ENCODE results near the gene SERTAD4. TPM values are rescaled to one million over a fixed set of nuclear protein-coding genes. Genes with fewer than 3 reads are reported as not detected.

SERTAD4 gene
- total RNA-seq, 1 donor = under 0.01 TPM

DNA sequence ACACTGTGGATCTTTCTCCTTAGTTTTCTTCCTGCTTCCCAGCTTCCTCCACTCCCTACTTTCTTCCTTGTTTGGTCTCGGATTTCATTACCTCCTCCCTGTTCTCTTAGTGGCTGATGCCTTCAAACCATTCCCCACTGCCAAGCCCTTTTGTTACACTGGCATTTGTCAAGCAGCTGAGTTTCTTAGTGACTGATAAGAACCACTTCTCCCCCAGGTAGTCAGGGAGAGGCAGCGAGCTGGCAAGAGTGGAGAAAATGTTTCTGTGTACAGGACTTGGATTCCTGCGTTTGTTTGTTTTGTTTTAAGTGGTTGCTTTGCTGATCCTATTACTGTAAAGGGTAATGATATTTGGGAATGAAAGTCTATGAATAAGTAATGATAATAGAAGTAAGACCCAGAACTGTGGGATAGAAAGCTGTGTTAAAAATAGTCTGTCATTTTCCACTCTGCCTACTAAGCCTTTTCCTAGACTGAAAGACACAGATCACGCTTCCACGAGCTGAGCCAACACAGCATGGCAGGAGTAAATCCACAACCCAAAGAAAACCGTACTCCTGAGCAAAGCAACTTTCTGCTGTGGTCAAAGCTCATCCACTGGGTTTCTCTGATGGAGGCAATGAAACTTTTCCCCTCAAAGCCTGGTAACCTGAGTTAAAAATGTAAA lies 10.1 kb upstream of the SERTAD4 start:
- Histone ChIP-seq H3K4me1 (ENCODE audit: insufficient read depth, low read length) (no peaks in the 10 kb centered on the region), H3K4me3 (ENCODE audit: low read length) (no peak overlapping the region), H3K27me3 (ENCODE audit: insufficient read depth, low read length) (peaks cover 10% of the 10 kb centered on the region), H3K9me3 (ENCODE audit: low read depth, low read length) (no peaks in the 10 kb centered on the region)

DNA sequence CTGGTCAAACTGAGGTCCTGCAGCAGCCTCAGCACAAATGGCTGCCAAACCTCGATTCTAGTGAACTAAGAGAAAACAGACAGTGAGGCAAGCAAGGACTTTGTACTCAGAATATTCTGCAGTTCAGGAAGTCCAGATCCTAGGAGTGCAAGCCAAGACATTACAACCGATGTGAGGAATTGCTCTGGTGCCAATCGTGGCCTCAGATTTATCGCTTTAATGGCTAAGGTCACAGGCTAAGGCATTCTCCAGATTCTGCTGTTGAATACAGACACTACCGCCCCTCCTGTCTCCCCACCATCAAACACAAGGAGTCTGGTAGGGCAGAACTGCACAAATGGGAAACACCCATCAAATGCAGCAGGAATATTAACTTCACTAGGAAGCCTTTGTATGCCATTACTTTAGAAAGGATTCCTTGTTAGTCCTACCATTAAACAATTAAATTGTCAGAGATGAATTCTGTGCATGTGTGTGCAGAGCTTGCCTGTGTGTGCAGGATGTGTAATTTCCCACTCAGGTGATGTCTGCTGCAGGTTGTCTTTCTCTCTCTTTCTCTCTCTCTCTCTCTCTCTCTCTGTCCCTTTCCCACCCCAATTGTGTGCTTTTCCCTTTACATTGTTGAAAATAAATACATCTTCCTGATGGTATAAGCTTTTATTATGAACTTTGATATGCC lies 9.2 kb upstream of the SERTAD4 start:
- Histone ChIP-seq H3K9me3 (ENCODE audit: low read depth, low read length) (no peaks in the 10 kb centered on the region), H3K27me3 (ENCODE audit: insufficient read depth, low read length) (peaks cover 10% of the 10 kb centered on the region), H3K4me1 (ENCODE audit: insufficient read depth, low read length) (no peaks in the 10 kb centered on the region), H3K4me3 (ENCODE audit: low read length) (no peak overlapping the region)

DNA sequence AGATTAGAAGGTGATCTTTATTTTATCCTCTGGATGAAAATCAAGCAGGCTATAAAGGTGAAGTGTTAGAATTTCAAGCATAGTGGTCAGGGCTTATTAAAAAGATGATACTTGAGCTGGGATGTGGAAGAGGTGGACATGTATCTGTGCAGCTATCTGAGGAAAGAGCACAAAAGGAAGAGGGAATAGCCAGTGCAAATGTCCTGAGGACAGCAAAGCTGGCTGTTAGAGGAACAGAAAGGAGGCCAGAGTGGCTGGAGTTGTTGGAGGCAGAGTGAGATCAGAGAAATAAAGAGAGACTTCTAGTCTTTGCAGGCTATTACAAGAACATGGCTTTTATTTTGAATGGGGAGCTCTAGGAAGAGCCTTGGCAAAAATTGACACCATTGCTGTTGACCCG lies 4.4 kb upstream of the SERTAD4 start:
- no peaks in the 10 kb centered on the region for H3K4me1 ChIP-seq (ENCODE audit: insufficient read depth, low read length)
- no peaks in the 10 kb centered on the region for H3K9me3 ChIP-seq (ENCODE audit: low read depth, low read length)
- H3K4me3 ChIP-seq (ENCODE audit: low read length) = no peak overlapping the region
- H3K27me3 ChIP-seq (ENCODE audit: insufficient read depth, low read length) = peaks cover 36% of the 10 kb centered on the region

DNA sequence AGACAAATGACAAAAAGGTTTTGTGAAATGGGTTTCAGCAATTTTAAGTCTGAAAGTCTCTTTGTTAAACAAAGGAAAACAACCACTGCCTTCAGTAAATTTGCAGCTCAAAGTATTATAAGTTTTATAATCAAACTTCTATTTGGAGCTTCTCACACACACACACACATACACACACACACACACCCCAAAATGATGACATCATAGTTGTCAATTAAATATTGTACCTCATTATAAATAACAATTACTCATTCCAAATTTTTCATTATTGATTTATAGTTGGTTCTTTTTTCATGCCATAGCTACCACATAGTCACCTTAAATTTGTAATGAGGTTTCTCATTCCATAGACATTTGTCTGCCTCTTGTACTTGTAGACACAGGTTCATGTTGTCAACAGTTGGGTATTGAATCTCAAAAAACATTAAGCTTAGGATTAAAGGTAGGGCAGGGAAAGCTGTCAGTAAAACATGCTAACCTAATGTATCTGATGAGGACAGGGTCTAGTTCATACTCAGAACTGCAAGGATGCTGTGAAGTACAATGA lies 2.4 kb upstream of the SERTAD4 start:
- H3K27me3 ChIP-seq (ENCODE audit: insufficient read depth, low read length) = peaks cover 57% of the 10 kb centered on the region
- no peak overlapping the region for H3K4me3 ChIP-seq (ENCODE audit: low read length)
- H3K4me1 ChIP-seq (ENCODE audit: insufficient read depth, low read length) = peaks cover 10% of the 10 kb centered on the region
- no peaks in the 10 kb centered on the region for H3K9me3 ChIP-seq (ENCODE audit: low read depth, low read length)

DNA sequence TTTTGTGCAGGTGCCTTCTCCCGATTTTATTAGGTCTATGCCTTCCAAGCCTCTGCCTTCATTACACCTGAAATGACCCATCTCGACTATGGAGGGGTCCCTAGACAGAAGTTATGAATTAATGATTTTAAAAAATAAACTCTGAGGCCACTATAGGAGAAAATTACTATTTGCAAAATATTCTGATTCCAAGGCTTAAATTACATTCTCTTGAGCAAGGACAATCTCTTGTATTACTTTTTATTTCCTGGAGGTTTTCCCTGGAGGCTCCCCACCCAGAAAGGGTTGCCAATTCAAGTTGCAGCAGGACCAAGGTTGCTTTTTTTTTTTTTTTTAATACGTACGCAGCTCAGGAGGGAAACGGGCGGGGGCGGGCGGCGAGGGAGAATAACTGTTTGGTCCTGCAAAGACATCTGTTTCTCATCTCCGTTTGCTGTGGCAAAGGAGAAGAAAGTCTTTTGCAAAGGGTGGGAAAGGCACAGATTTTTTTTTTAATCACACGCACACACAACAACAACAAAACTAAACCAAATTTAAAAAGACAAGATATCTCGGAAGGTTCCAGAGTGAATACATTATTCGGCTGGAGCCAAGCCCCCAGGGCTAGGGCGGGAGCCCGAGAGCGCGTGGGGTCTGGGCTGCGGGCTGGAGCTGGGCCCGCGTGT lies 618 bp upstream of the SERTAD4 start:
- Histone ChIP-seq H3K27me3 (ENCODE audit: insufficient read depth, low read length) (peaks cover 63% of the 10 kb centered on the region), H3K4me3 (ENCODE audit: low read length) (no peak overlapping the region), H3K9me3 (ENCODE audit: low read depth, low read length) (no peaks in the 10 kb centered on the region), H3K4me1 (ENCODE audit: insufficient read depth, low read length) (peaks cover 10% of the 10 kb centered on the region)

DNA sequence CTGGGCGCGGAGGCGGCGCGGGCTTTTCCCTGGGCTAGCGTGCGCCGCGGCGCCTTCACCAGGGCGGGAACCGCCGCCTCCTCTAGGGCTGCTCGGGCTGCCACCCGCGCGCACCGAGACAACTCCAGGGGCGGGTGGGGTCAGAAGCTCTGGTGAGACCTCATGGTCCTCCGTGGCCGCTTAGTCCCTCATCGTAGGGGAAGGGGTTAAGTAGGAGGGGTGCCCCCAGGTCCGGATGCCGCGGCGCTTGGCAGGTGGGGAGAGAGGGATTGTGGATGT lies 559 bp downstream of the SERTAD4 start:
- Histone ChIP-seq H3K4me3 (ENCODE audit: low read length) (no peak overlapping the region), H3K4me1 (ENCODE audit: insufficient read depth, low read length) (peaks cover 10% of the 10 kb centered on the region), H3K27me3 (ENCODE audit: insufficient read depth, low read length) (peaks cover 69% of the 10 kb centered on the region), H3K9me3 (ENCODE audit: low read depth, low read length) (no peaks in the 10 kb centered on the region)

DNA sequence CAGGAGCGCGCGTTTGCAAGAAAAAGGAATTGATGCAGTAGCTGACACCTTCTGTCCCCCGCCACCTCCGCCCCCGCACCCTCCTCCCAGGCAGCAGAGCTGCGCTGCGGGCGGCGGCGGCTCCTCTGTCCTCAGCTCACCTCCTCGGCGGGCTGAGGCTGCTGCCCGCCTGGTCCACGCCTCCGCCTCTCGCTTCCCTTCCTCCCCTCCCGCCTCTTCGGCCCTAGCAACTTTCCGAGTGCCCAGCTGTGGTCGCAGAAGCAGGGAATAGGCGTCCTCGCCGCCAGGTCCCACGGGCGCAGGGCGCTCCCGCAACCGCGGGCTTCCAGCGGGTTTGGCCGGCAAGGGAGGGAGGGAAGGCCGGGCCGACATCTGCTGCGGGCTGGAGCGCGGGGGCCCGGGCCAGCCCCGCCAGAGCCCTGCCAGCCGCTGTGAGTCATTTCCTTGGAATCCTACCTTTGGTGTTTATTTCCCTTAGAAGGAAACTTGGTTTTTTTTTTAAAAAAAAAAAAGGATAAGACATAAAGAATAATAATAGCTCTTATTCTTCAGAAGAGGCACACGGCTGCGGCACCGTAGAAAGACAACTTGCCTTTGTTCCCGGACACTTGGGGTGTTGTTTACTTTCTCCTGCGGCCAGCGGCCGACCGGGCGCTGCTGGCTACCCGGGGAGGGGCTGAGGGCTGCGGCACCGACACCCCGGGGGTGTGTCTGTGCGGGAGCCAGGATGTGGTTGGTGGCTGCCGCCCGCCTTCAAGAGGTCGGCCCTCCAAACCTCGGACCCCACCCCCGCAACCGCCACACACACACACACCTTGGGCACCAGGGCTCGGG lies 1.1 kb downstream of the SERTAD4 start:
- H3K4me3 ChIP-seq (ENCODE audit: low read length) = no peak overlapping the region
- H3K9me3 ChIP-seq (ENCODE audit: low read depth, low read length) = no peaks in the 10 kb centered on the region
- H3K4me1 ChIP-seq (ENCODE audit: insufficient read depth, low read length) = peaks cover 10% of the 10 kb centered on the region
- peaks cover 71% of the 10 kb centered on the region for H3K27me3 ChIP-seq (ENCODE audit: insufficient read depth, low read length)

DNA sequence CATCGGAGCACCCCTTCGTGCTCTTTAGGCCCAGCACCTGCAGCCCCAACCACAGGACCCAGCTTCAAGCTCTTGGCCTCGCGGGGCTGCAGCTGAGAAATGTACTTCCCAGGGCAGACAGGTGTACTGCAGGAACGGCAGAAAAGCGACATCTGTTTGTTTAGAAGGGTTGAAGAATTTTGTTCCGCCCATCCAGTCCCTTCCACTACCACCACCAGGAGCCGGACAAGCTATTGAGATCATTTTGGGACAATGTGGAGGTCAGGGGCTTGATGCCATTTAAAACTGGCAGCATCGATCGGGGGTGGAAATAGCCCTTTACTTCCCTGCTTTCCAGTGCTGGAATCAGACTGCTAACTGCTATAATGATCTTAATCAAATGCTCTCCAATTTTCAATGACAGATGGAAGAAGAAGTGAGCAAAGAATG lies 1.7 kb downstream of the SERTAD4 start:
- Histone ChIP-seq H3K27me3 (ENCODE audit: insufficient read depth, low read length) (peaks cover 72% of the 10 kb centered on the region), H3K4me1 (ENCODE audit: insufficient read depth, low read length) (peaks cover 10% of the 10 kb centered on the region), H3K4me3 (ENCODE audit: low read length) (no peak overlapping the region), H3K9me3 (ENCODE audit: low read depth, low read length) (no peaks in the 10 kb centered on the region)

DNA sequence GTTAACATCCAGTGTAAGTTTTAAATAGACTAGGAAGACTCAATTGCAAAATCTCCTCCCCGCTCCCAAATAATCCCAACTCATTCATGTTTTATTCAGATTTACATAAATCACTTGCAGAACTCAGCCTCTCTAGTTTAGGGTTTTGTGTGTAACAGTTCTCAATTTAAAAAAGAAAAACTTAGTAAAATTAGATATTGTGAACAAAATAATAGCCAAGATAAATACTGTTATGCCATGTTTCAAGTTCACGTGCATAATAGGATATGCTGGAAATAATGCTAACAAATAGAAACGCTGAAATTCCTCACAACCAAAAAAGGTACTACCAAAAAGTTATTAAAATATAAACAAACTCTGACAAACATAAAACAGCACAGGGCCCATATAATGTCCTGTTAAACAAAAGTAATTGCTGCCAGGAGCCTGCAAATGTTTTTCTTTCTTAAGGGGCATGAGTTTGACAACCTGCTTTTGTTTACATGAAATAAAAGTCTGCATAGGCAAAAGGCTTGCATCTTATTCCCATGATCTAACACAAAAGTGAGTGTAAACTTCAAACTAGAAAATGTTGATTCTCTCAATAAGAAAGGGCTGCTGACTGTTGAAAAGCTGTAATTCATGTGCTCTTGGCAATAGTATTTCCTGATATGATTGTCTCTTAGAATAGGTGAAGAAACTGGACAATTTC lies 2.9 kb downstream of the SERTAD4 start:
- peaks cover 10% of the 10 kb centered on the region for H3K4me1 ChIP-seq (ENCODE audit: insufficient read depth, low read length)
- H3K27me3 ChIP-seq (ENCODE audit: insufficient read depth, low read length) = peaks cover 68% of the 10 kb centered on the region
- H3K9me3 ChIP-seq (ENCODE audit: low read depth, low read length) = no peaks in the 10 kb centered on the region
- H3K4me3 ChIP-seq (ENCODE audit: low read length) = no peak overlapping the region

DNA sequence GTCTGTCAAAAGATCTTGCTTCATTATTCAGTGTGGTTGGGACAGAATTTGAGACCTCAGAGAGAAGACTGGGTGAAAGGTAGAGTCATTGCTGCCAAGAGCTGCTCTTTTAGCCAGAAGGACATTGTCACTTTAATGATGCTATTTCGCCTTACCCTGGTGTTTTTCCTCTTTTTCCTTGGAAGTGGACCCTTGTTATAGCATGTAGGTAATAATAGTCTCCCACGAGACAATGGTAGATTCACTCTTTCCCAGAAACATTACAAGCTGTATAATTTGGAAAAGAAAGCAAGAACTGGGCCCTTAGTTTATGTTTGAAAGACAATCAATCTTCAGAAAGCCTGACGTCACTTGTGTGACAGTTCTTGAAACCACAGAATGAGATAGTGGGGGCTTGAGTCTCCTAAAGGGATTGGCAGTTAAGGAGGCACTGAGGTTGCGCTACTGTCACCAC lies 3.8 kb downstream of the SERTAD4 start:
- Histone ChIP-seq H3K27me3 (ENCODE audit: insufficient read depth, low read length) (peaks cover 61% of the 10 kb centered on the region), H3K4me1 (ENCODE audit: insufficient read depth, low read length) (peaks cover 10% of the 10 kb centered on the region), H3K9me3 (ENCODE audit: low read depth, low read length) (no peaks in the 10 kb centered on the region), H3K4me3 (ENCODE audit: low read length) (no peak overlapping the region)

DNA sequence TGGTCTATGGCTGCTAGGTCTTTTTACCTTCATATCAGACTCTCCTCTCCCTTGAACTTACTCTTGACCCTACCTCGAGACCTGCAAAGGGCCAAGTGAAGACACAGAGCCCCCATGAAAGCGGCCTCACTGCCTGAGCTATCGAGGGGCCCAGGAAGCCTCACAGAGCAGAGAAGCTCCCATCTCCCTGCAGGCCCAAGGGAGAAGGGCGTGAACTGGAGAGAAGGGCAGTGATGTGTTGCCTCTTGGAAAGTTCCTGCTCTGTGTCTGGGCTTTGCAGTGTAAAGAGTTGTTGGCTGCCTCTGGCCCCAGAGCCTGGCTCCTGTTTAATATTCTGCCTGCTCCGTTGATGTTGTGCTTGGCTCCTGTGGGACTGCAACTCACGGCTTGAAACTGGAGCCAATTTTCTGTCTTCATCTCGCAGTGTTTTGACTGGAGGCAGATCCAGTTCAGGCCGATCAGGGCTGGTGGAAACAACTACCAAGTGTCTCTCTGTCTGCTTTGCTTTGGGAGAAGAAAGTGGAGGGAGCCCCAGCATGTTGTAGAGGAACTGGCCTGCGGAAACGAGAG lies 4.3 kb downstream of the SERTAD4 start:
- Histone ChIP-seq H3K9me3 (ENCODE audit: low read depth, low read length) (no peaks in the 10 kb centered on the region), H3K27me3 (ENCODE audit: insufficient read depth, low read length) (peaks cover 57% of the 10 kb centered on the region), H3K4me1 (ENCODE audit: insufficient read depth, low read length) (peaks cover 10% of the 10 kb centered on the region), H3K4me3 (ENCODE audit: low read length) (no peak overlapping the region)

DNA sequence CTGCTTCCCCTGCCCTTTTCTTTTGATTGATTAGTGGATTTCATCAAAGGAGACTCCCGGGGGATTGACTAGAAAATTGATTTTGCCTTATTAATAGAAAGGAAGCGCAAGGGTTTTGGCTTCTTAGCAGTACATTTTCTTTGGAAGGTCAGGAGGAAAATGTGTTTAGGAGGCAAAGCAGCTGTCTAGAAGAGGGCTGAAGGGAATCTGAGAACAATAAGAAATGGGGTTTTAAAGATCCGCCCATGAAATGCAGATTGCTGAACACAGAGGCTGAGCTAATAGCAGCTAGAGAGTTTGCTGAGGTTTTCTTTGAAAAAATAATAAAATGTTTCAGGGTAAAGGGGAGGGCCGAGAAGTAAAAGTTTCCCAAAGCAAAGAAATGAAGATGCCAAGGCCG lies 4.9 kb downstream of the SERTAD4 start:
- Histone ChIP-seq H3K4me1 (ENCODE audit: insufficient read depth, low read length) (peaks cover 10% of the 10 kb centered on the region), H3K4me3 (ENCODE audit: low read length) (no peak overlapping the region), H3K9me3 (ENCODE audit: low read depth, low read length) (no peaks in the 10 kb centered on the region), H3K27me3 (ENCODE audit: insufficient read depth, low read length) (peaks cover 62% of the 10 kb centered on the region)

DNA sequence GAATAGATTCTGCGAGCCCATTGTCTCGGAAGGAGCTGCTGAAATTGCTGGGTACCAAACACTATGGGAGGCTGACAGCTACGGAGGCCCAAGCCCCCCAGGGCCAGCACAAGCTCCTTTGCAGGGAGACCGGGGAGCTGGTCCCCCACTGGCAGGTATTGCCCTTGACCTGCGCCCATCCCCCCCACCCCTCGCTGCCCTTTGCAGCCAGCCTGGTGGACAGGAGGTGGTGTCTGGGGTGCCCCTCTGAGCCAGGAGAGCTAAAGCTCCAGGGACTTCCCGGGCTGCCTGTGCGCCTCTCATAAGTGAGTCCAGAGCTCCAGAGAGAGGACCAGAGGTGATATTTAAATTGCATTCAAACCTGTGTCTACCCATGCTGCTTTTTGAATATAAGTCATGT lies 5.4 kb downstream of the SERTAD4 start:
- Histone ChIP-seq H3K9me3 (ENCODE audit: low read depth, low read length) (no peaks in the 10 kb centered on the region), H3K4me3 (ENCODE audit: low read length) (no peak overlapping the region), H3K4me1 (ENCODE audit: insufficient read depth, low read length) (peaks cover 10% of the 10 kb centered on the region), H3K27me3 (ENCODE audit: insufficient read depth, low read length) (peaks cover 62% of the 10 kb centered on the region)
